GM19035 (cell line): ENCODE measurements around the gene KCNAB3.
"Not testable (repeated sequence)": the region's sequence is repeated elsewhere in the genome, so short reads cannot be mapped to it uniquely, and the experiment has no call there.

Source experiments
- ATAC-seq: cut with Tn5 transposase; IDR thresholded peaks from one replicate; pipeline ENCODE4 v1.9.1; 2021; ENCODE audit not compliant: unreplicated experiment

Gene KCNAB3

DNA sequence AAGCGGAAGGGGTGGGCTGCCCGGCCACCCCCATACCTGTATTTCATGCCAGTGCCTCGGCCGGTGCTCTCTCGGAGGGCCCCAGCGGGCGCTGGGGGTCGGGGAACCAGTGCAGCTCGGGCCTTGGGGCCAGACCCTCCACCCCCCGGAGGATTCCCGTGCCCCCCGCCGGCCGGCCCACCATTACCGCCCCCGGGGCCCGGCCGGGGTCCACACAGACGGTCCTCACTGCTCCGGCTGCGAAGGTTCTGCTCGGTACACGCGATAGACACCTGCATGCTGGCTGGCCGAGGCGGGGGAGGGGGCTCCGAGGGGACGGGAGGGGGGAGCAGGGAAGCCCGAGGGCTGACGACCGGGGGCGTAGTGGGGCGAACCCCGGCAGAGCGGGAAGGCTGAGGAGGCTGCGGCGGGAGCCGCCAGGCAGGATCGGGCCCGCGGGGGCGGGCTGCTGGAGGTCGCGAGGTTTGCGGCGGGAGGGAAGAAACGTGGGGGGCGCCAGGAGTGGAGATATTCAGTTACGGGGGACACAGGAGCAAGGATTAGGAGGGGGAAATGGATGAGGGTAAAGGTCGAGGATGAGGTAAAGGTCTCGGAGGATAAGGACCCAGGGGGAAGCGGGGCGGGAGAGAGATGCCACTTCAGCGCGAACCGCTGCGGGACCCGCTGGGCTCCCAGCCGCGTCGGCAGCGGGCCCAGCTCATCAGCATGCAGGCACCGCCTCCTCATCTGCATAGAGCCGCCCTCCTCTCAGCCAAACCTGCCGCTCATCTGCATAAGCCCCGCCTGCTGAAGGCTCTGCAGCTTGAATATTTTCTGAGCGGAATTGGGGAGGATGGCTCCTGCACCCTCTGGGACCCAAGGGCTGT, at the start of gene KCNAB3:
Gene KCNAB3, minus strand, starts transcription at position 699 of the 866 bp plus-strand sequence. Its CDS starts 421 bp downstream, at position 278.
- ATAC-seq, result no peak

DNA sequence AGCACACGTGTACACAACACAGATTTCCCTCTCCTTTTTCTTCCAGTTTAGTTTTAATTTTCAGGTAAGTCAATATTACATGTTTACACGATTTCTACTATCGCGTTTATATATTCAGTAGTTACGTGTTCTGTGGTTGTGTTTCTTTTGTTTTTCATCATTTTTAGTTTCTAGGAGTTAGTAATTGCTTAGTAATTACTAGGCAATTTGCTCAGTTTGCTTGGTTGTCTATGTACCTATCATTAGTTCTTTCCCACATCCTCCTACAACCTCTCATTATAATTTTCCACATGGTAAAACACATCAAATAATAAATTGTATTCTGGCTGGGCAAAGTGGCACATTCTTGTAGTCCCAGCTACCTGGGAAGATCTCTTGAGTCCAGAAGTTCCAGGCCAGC, 48.1 kb upstream of the KCNAB3 start:
- no peak for ATAC-seq

DNA sequence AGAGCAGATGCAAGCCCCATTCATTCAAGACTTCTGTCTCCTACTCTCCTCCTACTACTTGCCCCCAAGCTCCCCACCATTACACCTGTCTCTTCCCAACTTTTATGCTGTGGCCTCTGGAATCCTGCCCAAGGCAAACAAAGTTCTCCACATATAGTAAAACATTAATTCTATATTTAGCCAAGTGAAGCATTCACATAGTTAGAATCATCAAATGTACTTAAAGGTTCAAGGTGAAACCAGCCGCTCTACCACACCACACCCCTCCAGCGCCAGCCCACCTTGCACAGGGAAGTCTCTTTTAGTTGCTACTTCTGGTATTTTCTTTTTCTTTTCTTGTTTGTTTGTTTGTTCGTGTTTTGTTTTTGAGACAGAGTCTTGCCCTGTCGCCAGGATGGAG, 47.4 kb upstream of the KCNAB3 start:
- ATAC-seq, result no peak

DNA sequence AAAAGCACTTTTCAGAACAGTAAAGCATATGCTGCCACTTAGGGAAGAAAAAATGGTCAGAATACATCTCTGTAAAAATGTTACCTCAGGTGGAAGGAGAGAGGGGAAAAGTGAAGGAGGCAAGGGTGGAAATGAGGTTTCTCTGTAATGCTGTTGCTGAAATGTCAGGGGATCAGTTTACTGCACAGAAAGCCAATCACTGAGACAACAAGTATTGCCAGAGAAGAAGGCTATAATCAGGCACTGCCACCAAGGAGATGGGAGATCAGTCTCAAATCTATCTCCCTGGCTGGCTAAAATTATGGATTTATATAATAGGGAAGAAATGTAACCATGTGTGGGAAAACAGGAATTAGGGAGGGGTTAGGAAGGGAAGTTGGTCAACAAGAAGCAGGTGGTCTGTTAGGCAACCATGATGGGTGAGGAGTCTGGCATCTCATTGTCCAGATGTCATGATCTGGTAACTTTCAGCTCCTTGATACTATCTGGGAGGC, 45.0 kb upstream of the KCNAB3 start:
- ATAC-seq, result no peak

DNA sequence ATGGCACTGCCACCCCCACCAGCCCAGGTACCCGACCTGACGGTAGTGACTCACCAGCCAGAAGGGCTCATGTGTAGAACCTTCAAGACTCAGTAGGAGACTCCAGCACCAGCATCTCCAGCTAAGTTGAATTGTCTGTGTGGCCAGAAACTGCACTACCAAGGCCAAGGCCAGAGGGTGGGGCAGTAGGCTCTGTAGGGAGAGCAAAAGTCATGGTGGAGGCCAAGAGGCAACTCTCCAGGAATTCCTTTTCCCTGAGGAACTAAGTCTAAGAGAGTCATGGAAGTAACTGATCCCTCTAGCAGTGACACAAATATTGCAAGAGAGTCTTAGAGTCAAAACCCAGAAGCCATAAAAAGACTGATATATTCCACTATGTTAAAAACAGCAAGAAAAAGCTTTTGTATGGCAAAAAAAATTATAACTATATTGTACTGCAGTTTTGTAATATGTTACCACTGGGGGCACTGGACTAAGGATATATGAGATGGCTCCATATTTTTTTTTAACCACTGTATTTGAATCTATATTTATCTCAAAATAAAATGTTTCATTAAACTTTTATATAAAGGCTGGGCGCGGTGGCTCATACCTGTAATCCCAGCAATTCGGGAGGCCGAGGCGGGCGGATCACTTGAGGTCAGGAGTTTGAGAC, 42.6 kb upstream of the KCNAB3 start:
- ATAC-seq, result no peak

DNA sequence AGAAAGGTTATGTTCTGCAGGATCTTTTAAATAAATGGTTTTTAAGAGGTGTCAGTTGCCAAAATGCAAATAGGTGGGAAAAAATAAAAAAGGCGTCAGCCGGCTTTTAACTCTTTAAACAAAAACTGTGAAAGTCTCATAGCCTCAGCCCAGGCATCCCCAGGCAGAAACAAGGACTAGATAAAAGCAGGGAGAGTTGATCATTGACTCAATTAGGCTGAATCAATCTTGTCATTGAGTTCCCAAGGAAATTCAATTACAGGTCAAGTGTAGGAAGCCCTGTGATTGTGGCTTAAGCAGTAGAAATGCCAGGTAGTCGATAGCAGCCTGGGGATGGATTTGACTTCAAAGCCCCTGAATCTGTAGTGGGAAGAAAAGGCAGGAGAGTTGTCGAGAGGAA, 42.0 kb upstream of the KCNAB3 start:
- ATAC-seq, result no peak

DNA sequence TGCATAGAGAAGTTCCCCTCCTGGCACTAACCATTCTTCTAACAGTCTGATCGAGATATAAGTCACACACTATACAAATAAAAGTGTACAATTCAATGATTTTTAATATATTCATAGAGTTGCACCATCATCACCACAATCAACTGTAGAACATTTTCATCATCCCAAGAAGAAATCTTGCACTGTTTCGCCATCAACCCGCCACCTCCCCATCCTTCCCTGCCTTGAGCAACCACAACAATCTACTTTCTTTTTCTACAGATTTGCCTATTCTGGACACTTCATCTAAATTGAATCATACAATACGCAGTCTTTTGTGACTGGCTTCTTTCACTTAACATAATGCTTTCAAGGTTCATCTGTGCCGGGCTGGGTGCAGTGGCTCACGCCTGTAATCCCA, 39.8 kb upstream of the KCNAB3 start:
- no peak for ATAC-seq

DNA sequence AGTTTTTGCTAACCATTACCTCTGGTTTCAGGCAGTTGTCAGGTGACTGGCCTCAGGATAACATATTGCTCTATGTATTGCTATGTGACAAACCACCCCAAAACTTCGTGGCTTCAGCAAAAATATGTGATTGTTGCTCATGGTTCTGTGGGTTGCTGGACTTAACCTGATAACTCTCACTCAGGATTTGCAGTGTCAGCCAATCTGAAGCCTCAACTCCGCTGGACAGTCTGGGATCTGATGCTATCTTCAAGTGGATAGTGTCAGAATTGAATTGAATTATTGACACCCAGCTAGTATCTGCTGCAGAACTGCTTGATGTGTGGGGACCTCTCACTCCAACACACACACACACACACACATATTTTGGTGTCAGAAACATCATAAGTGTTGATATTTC, 38.1 kb upstream of the KCNAB3 start:
- no peak for ATAC-seq

DNA sequence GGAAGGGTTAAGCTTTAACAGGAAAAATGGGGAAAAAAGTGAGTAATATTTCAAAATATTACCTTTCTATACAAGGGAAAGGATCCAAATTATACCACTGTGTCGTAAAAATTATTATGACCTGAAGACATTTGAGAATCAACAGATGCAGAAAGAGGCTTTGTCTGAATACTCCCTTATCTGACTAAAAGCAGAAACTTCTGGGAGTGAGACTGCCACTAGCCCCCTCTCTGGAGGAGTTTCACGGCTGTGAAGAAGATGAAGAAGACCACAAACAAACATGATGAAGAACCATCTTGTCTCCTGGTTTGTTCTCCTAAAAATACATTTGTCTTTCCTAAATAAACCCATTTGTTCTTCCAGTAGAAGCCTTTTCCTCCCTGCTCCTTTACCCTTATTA, 31.8 kb upstream of the KCNAB3 start:
- no peak for ATAC-seq

DNA sequence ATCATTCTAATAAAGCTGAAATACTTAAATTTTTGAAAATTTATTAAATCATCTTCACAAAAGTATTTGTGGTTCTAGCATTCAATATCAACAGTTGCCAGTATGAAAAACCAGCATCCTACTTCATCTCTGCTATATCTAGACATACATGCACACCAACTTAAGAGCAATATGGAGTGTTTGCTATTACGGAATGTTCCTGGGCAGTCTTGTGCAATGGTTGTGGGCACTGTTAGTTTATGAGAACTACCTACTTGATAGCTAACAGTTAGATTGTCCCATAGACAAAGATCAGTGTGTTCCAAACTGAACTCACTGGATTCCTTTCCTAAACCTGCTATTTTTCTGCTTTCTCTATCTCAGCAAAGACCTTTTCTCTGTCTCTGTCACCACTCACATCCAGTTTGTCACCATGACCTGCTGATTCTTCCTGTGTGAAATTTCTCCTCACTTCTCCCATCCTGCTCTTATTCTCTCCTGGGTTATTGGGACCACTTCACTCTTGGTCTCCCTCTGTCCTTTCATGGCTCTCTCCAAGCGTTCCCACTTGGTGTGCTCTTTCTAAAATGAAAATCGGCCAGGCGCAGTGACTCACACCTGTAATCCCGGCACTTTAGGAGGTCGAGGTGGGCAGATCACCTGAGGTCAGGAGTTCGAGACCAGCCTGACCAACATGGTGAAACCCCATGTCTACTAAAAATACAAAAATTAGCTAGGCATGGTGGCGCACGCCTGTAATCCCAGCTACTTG, 30.0 kb upstream of the KCNAB3 start:
- no peak for ATAC-seq

DNA sequence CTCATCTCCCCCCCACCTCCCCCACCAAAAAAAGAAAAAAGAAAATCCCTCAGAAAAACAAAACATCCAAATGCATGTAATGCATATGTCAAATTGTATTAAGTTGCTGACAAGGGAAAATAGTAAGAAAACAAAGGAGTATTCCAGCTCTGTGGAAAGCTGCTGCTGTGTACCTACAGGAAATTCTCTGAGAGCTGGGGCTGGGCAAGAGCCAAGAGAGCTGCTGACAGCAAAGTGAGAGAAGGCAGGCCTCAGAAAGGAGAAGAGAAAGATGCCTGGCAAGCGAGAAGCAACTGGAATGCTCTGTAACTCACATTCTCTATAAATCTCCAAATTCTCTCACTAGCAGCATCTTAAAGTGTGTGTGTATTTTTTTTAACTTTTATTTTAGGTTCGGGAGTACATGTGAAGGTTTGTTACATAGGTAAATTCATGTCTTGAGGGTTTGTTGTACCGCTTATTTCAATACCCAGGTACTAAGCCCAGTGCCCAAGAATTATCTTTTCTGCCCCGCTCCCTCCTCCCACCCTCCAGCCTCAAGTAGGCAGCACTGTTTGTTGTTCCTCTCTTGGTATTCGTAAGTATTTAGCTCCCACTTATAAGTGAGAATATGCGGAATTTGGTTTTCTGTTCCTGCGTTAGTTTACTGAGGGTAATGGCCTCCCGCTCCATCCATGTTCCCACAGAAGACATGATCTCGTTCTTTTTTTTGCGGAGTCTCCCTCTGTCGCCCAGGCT, 26.7 kb upstream of the KCNAB3 start:
- ATAC-seq, result no peak

DNA sequence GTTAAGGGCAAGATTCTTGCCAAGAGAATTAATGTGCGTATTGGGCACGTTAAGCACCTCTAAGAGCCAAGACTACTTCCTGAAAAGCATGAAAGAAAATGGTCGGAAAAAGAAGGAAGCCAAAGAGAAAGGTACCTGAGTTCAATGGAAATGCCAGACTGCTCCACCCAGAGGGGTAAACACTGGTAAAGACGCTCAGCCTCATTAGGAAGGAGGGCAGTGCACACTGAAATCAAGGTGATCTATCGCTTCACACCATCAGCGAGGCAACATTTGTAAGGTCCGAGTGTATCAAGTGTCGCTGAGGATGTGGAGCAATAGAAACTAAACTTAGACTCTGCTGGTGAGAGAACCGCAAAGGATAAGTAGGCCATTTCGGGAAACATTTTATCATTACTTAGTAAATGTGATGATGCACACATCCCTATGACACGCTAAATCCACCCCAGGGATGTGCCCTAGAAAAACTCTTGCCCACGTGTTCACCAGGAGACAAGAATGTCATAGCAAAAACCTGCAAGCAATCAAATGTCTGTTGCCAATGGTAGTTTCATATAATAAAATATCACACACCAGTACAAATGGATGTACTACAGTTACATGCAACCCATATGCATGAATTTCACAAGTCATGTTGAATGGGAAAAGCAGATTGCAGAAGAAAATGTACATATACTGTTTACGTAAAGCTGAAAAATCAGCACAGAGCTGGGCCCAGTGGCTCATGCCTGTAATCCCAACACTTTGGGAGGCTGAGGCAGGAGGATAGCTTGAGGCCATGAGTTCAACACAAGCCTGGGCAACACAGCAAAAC, 26.0 kb upstream of the KCNAB3 start:
- ATAC-seq, result no peak

DNA sequence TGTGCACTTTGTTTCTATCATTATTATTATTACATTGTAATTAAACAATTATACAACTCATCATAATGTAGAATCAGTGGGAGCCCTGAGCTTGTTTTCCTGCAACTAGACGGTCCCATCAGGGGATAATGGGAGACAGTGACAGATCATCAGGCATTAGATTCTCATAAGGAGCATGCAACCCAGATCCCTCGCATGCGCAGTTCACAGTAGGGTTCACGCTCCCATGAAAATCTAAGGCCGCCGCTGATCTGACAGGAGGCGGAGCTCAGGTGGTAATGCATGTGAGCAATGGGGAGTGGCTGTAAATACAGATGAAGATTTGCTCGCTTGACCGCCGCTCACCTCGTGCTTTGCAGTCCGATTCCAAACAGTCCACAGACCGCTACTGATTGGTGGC, 23.6 kb upstream of the KCNAB3 start:
- not testable (repeated sequence) for ATAC-seq

DNA sequence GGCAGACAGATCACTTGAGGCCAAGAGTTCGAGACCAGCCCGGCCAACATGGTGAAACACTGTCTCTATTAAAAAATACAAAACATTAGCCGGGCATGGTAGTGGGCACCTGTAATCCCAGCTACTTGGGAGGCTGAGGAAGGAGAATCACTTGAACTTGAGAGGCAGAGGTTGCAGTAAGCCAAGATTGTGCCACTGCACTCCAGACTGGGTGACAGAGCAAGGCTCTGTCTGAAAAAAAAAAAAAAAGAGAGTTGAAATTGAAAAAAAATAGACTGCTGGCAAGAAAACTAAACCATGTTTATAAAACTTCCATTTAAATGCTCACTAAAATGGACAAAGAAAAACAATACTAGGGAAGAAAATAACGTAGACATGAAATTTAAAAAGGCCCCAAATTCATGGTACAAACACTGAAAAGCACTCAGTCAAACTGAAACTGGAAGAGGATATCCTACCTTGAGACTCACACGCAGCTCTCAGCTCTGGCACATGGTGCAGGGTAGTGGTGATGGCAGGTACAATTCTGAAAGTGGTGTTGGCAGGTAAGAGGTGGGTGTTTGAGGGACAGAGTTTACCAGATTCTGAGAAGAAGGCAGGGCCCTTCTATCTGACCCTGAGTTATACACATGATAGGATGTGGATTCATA, 21.6 kb upstream of the KCNAB3 start:
- peak; percentile 55 for ATAC-seq

DNA sequence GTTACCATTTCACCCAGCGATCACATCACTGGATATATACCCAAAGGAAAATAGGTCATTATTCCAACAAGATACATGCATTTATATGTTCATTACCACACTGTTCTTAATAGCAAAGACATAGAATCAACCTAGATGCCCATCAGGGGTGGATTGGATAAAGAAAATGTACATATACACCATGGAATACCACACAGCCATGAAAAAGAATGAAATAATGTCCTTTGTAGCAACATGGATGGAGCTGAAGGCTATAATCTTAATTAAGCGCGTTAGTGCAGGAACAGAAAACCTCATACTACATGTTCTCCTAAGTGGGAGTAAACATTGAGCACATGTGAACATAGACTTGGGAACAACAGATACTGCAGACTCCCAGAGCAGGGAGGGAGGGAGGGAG, 20.9 kb upstream of the KCNAB3 start:
- no peak for ATAC-seq

DNA sequence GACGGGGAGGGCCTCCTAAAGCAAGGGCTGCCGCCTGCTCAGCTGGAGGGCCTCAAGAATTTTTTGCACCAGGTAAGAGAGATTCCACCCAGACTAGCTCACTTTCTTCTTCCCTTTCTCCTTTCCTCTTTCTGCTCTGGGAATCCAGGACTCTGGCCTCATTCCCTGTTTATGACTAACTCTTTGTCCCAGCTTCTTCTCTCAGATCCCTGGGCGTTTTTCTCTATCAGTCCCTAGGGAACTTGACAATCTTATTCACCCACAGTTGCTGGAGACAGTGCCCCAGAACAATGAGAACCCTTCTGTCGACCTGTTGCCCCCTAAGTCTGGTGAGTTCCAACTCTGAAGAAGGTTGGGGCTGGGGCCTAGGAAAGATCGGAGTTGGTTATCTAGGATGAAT, 18.0 kb upstream of the KCNAB3 start:
- no peak for ATAC-seq

DNA sequence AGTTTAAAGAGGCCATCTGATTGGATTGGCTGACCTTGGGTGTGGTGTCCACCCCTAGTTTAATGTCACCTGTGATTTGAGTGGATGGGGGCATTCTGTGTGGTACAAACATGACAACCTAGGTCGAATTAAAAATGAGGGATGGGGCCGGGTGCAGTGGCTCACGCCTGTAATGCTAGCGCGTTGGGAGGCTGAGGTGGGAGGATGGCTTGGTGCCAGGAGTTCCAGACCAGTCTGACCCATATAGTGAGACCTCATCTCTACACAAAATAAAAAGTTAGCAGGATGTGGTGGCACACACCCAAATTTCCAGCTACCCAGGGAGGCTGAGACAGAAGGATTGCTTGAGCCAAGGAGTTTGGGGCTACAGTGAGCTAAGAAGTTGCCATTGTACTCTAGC, 16.8 kb upstream of the KCNAB3 start:
- no peak for ATAC-seq

DNA sequence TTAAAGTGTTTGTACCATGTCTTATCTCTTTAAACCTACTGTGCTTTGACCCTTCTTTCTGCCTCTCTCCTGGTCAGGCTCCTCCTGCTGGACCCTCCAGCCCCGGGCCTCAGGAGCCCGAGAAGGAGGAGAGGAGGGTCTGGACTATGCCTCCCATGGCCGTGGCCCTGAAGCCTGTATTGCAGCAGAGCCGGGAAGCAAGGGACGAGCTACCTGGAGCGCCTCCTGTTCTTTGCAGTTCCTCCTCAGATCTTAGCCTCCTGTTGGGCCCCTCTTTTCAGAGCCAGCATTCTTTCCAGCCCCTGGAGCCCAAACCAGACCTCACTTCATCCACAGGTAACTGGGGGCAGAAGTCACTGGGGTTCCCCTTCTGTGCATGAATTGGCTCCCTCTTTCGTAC, 16.0 kb upstream of the KCNAB3 start:
- no peak for ATAC-seq

DNA sequence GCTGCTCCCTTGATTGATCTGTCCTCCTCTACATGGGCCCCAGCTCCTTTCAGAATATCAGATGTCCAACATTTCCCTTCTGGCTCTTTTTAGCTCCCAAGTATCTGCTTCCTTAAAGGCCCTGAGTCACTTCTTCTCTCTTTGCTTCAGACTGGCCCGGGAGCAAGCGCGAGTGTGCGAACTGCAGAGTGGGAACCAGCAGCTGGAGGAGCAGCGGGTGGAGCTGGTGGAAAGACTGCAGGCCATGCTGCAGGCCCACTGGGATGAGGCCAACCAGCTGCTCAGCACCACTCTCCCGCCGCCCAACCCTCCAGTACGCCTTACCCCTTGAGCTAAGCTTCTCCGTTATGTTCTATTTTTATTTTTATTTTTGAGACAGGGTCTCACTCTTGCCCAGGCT, 14.7 kb upstream of the KCNAB3 start:
- no peak for ATAC-seq

DNA sequence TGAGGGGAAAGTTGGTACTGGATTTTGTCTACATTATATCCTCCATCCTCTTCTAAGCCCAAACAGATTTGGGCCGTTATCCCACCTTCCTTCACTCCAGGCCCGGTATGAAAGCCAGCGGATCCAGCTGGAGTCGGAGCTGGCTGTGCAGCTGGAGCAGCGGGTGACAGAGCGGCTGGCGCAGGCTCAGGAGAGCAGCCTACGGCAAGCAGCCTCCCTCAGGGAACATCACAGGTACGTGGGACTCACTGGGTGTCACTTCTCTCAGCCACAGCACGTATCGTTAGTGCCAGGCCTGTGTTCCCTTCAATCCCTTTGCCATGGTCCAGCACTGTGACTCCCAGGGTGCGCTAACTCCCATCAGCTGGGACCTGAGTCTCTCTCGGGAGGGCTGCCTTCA, 13.6 kb upstream of the KCNAB3 start:
- no peak for ATAC-seq
